ENCODE data around the gene USP37. TPM values are rescaled to one million over a fixed set of nuclear protein-coding genes. Genes with fewer than 3 reads are reported as not detected.

The USP37 gene
- polyA plus RNA-seq, 3 donors, result 2.7 to 4.9 (median 2.7) TPM

- intact Hi-C loops (cut with micrococcal nuclease), result no loop called here
- Histone ChIP-seq H3K4me3 (replicated peaks in 1 of 3; ENCODE audit: low read depth in 2 of 3, low read length in 3 of 3) (no peak overlapping the region), H2AFZ (ENCODE audit: insufficient read depth, low read depth, low read length, poor library complexity, severe bottlenecking) (no peak overlapping the region), H3K36me3 (replicated peaks in 1 of 2; ENCODE audit: control insufficient read depth in 1 of 2, insufficient read depth in 2 of 2, low read length in 2 of 2) (peaks cover 11 to 25% of the 10 kb centered on the region in 2 donors), H3K27ac (ENCODE audit: low read depth in 1 of 2, low read length in 2 of 2) (no peak overlapping the region), H3K4me1 (ENCODE audit: control insufficient read depth in 1 of 2, insufficient read depth in 2 of 2, low read length in 2 of 2) (no peaks in the 10 kb centered on the region), H3K4me2 (replicated peaks; ENCODE audit: extremely low read depth, low read length, poor library complexity, severe bottlenecking) (no peak overlapping the region), H3K9me3 (replicated peaks in 1 of 2; ENCODE audit: control insufficient read depth in 1 of 2, insufficient read depth in 1 of 2, low read length in 2 of 2) (no peaks in the 10 kb centered on the region), H3K79me2 (ENCODE audit: insufficient read depth, low read length) (no peaks in the 10 kb centered on the region), H3K27me3 (ENCODE audit: control insufficient read depth in 2 of 2, insufficient read depth in 2 of 2, low read length in 2 of 2) (no peaks in the 10 kb centered on the region), H3K9ac (ENCODE audit: insufficient read depth, low read length, poor library complexity, severe bottlenecking) (no peak overlapping the region), H4K20me1 (ENCODE audit: insufficient read depth, low read length) (no peaks in the 10 kb centered on the region)
- Mint-ChIP-seq H3K27ac (no peak overlapping the region), H3K27me3 (ENCODE audit: low read depth in 3 of 3) (peaks cover 0 to 2% (median 0%) of the 10 kb centered on the region in 3 donors), H3K4me3 (no peak overlapping the region), H3K9me3 (no peaks in the 10 kb centered on the region), H3K4me1 (no peaks in the 10 kb centered on the region), H3K36me3 (peaks cover 26 to 31% of the 10 kb centered on the region in 2 donors)
- 100% methylated on average over 1 of the region's 6 CpGs for WGBS (ENCODE audit: insufficient coverage)
- no peak for DNase-seq
- no peak for TF ChIP-seq CTCF (IDR thresholded peaks at IDR 0.05)
Measured at GRCh38 chr2:218446547-218446946, 121.6 kb downstream of the USP37 start.

- Mint-ChIP-seq H3K4me3 (no peak overlapping the region), H3K27me3 (ENCODE audit: low read depth in 3 of 3) (peaks cover 0 to 2% (median 0%) of the 10 kb centered on the region in 3 donors), H3K4me1 (no peaks in the 10 kb centered on the region), H3K27ac (no peak overlapping the region), H3K9me3 (no peaks in the 10 kb centered on the region), H3K36me3 (peaks cover 26 to 31% of the 10 kb centered on the region in 2 donors)
- Histone ChIP-seq H3K79me2 (ENCODE audit: insufficient read depth, low read length) (no peaks in the 10 kb centered on the region), H3K9ac (ENCODE audit: insufficient read depth, low read length, poor library complexity, severe bottlenecking) (no peak overlapping the region), H3K27ac (ENCODE audit: low read depth in 1 of 2, low read length in 2 of 2) (no peak overlapping the region), H3K9me3 (replicated peaks in 1 of 2; ENCODE audit: control insufficient read depth in 1 of 2, insufficient read depth in 1 of 2, low read length in 2 of 2) (no peaks in the 10 kb centered on the region), H4K20me1 (ENCODE audit: insufficient read depth, low read length) (no peaks in the 10 kb centered on the region), H3K4me2 (replicated peaks; ENCODE audit: extremely low read depth, low read length, poor library complexity, severe bottlenecking) (no peak overlapping the region), H3K27me3 (ENCODE audit: control insufficient read depth in 2 of 2, insufficient read depth in 2 of 2, low read length in 2 of 2) (no peaks in the 10 kb centered on the region), H3K4me3 (replicated peaks in 1 of 3; ENCODE audit: low read depth in 2 of 3, low read length in 3 of 3) (no peak overlapping the region), H3K36me3 (replicated peaks in 1 of 2; ENCODE audit: control insufficient read depth in 1 of 2, insufficient read depth in 2 of 2, low read length in 2 of 2) (peaks cover 11 to 24% of the 10 kb centered on the region in 2 donors), H3K4me1 (ENCODE audit: control insufficient read depth in 1 of 2, insufficient read depth in 2 of 2, low read length in 2 of 2) (no peaks in the 10 kb centered on the region), H2AFZ (ENCODE audit: insufficient read depth, low read depth, low read length, poor library complexity, severe bottlenecking) (no peak overlapping the region)
- no peak for TF ChIP-seq CTCF (IDR thresholded peaks at IDR 0.05)
- intact Hi-C loops (cut with micrococcal nuclease), result no loop called here
- no peak for DNase-seq
Measured at GRCh38 chr2:218445602-218446001, 122.5 kb downstream of the USP37 start.
